Measurements from ENCODE around the gene ADGRG6. TPM values are rescaled to one million over a fixed set of nuclear protein-coding genes. Genes with fewer than 3 reads are reported as not detected.

Gene ADGRG6
- total and polyA plus RNA-seq, 2 of the 8 experiments (the other 6 are each of a cell fraction or from before 2014, with no cell fraction given) = 1.1 to 6.2 TPM

- no peak overlapping the region for H3K23ac ChIP-seq (ENCODE audit: insufficient read length)
- no peaks in the 10 kb centered on the region for H3K9me3 ChIP-seq (ENCODE audit: insufficient read depth in 2 of 2, low read depth in 1 of 2, low read length in 1 of 2)
- no peak overlapping the region for H2BK15ac ChIP-seq (ENCODE audit: low read length)
- no peaks in the 10 kb centered on the region for H3K79me2 ChIP-seq (ENCODE audit: control insufficient read depth in 1 of 2, insufficient read depth in 2 of 2, low read length in 2 of 2)
- no peak overlapping the region for H3K4me2 ChIP-seq (ENCODE audit: insufficient read depth in 1 of 2, low read depth in 2 of 2, low read length in 2 of 2)
- POLR2A ChIA-PET (ENCODE audit: partially characterized antibody) = no interaction called here
- H3K79me1 ChIP-seq (ENCODE audit: low read depth, low read length) = no peaks in the 10 kb centered on the region
- no peaks in the 10 kb centered on the region for H3K4me1 ChIP-seq (replicated peaks in 1 of 4; ENCODE audit: control insufficient read depth in 3 of 4, insufficient read depth in 4 of 4, low read length in 3 of 4)
- 90% methylated on average over 1 of the region's 1 CpG; no CpG with 5 or more reads in 1 of the 2 experiments for WGBS, 2 experiments (ENCODE audit: extremely low coverage in 1 of 2, insufficient coverage in 1 of 2, insufficient read length in 1 of 2, insufficient replicate concordance in 2 of 2, low coverage in 1 of 2, low lambda C conversion rate in 2 of 2, missing lambda C conversion rate in 1 of 2)
- H3K9ac ChIP-seq (replicated peaks in 1 of 4; ENCODE audit: extremely low read depth in 1 of 4, low read depth in 3 of 4, low read length in 3 of 4) = no peak overlapping the region
- H3K27me3 ChIP-seq (replicated peaks in 1 of 4; ENCODE audit: control insufficient read depth in 3 of 4, extremely low read depth in 1 of 4, insufficient read depth in 3 of 4, low read length in 3 of 4) = no peaks in the 10 kb centered on the region
- no peak overlapping the region for H2BK20ac ChIP-seq (ENCODE audit: low read length)
- no peak overlapping the region for H2AK5ac ChIP-seq (ENCODE audit: low read depth, low read length)
- no peak overlapping the region for H2AFZ ChIP-seq (ENCODE audit: low read length)
- no peak overlapping the region for H2BK120ac ChIP-seq (replicated peaks; ENCODE audit: low read depth, low read length)
- no peak overlapping the region for H3K18ac ChIP-seq (ENCODE audit: extremely low read depth, low read length)
- H3K56ac ChIP-seq (replicated peaks; ENCODE audit: insufficient read length, low read depth, low read length) = no peak overlapping the region
- no peak overlapping the region for H4K8ac ChIP-seq (ENCODE audit: extremely low read depth, insufficient read depth, low read length)
- H3K36me3 ChIP-seq (ENCODE audit: control insufficient read depth in 2 of 4, insufficient read depth in 4 of 4, low read length in 3 of 4) = no peaks in the 10 kb centered on the region
- no peak overlapping the region for H2BK12ac ChIP-seq (ENCODE audit: low read depth, low read length)
- no peak overlapping the region for H2BK5ac ChIP-seq (ENCODE audit: low read depth, low read length)
- no peak overlapping the region for H4K5ac ChIP-seq (ENCODE audit: insufficient read length, low read depth, low read length)
- no peak overlapping the region for H3K27ac ChIP-seq (ENCODE audit: low read depth, low read length)
- H3K4me3 ChIP-seq (ENCODE audit: extremely low read depth in 1 of 4, insufficient read depth in 2 of 4, low read depth in 3 of 4, low read length in 4 of 4) = no peak overlapping the region
- DNase-seq (ENCODE audit: low read depth in 1 of 2, low spot score in 2 of 2) (no peak), FAIRE-seq (no peak)
- H4K91ac ChIP-seq (replicated peaks; ENCODE audit: insufficient read length, low read length) = no peak overlapping the region
- CTCF ChIA-PET (ENCODE audit: partially characterized antibody) = no interaction called here
- H4K20me1 ChIP-seq (replicated peaks in 1 of 2; ENCODE audit: control insufficient read depth in 1 of 2, insufficient read depth in 2 of 2, low read length in 2 of 2) = no peaks in the 10 kb centered on the region
- H3K14ac ChIP-seq (ENCODE audit: insufficient read length) = no peak overlapping the region
- no peak overlapping the region for H3K4ac ChIP-seq (replicated peaks; ENCODE audit: insufficient read length, low read depth, low read length)
- no peaks in the 10 kb centered on the region for H3K23me2 ChIP-seq (ENCODE audit: low read depth, low read length)
- TF ChIP-seq BRCA1 (IDR thresholded peaks at IDR 0.05; ENCODE audit: low read depth, low read length) (no peak), NRF1 (IDR thresholded peaks at IDR 0.05; ENCODE audit: low read depth, low read length) (no peak), SRF (IDR thresholded peaks at IDR 0.05; ENCODE audit: low read depth, low read length) (no peak), SIRT6 (IDR thresholded peaks at IDR 0.05; ENCODE audit: low read length) (no peak), SP4 (IDR thresholded peaks at IDR 0.05; ENCODE audit: low read length) (no peak), EP300 (IDR thresholded peaks at IDR 0.05; ENCODE audit: borderline replicate concordance in 1 of 2, low read depth in 2 of 2, low read length in 2 of 2) (no peak), ASH2L (IDR thresholded peaks at IDR 0.05; ENCODE audit: low read length) (no peak), NANOG (IDR thresholded peaks at IDR 0.05; ENCODE audit: insufficient read depth, low read depth, low read length, poor library complexity, severe bottlenecking) (no peak), CBX8 (IDR thresholded peaks at IDR 0.05; ENCODE audit: borderline replicate concordance, low read depth, low read length) (no peak), RAD21 (IDR thresholded peaks at IDR 0.05 in 1 of 2, conservative IDR thresholded peaks at IDR 0.05 in 1 of 2; ENCODE audit: low read depth in 2 of 2, low read length in 2 of 2) (no peak), CREB1 (IDR thresholded peaks at IDR 0.05) (no peak), SP2 (IDR thresholded peaks at IDR 0.05; ENCODE audit: low read length) (no peak), SAP30 (IDR thresholded peaks at IDR 0.05; ENCODE audit: insufficient read depth, insufficient replicate concordance, low read length) (no peak), ZNF274 (IDR thresholded peaks at IDR 0.05; ENCODE audit: borderline replicate concordance, extremely low read depth, low read length) (no peak), KDM4A (IDR thresholded peaks at IDR 0.05; ENCODE audit: low read depth, low read length, severe bottlenecking) (no peak), BCL11A (IDR thresholded peaks at IDR 0.05; ENCODE audit: low read depth in 2 of 2, low read length in 2 of 2) (no peak)
Observed at GRCh38 chr6:142350309-142350708, 48.5 kb downstream of the ADGRG6 start.

Measured in H1 (cell line).